H1 (cell line): Measurements from ENCODE around the gene SPAG16. TPM values are rescaled to one million over a fixed set of nuclear protein-coding genes. Genes with fewer than 3 reads are reported as not detected.

ENCODE experiments used
- CTCF ChIA-PET: fragments of 300-600 bp; sonication (Branson Sonifier 250); formaldehyde crosslinking; loops from one replicate; lab custom pipeline; 2021; ENCODE audit not compliant: partially characterized antibody; lab: Charles Lee
- POLR2A ChIA-PET: fragments of 300-600 bp; sonication (Branson Sonifier 250); formaldehyde crosslinking; loops from one replicate; lab custom pipeline; 2021; ENCODE audit warnings: inconsistent platforms; ENCODE audit not compliant: partially characterized antibody; lab: Charles Lee
- DNase-seq, 2 experiments: peaks; one replicate each; pipeline versions ENCODE4 v3.0.0 to v3.0.0-alpha.2; 2010 to 2022; ENCODE audit warnings: low spot score in 2 of 2, low read depth in 1 of 2, mixed read lengths in 1 of 2
- FAIRE-seq: peaks from 2 replicates; lab custom pipeline; 2011; peaks lifted over from hg19 to GRCh38; lab: Jason Lieb, UNC
- H2AFZ ChIP-seq: 2 replicates; pipeline ENCODE4 v1.8.1; 2012; ENCODE audit warnings: low read length, inconsistent platforms
- H2AK5ac ChIP-seq: 2 replicates; pipeline ENCODE4 v1.6.1; 2013; ENCODE audit warnings: low read depth, low read length
- H2BK120ac ChIP-seq: replicated peaks from 2 replicates; pipeline ENCODE3; 2013; ENCODE audit warnings: low read depth, low read length, inconsistent platforms
- H2BK12ac ChIP-seq: 2 replicates; pipeline ENCODE4 v1.6.1; 2013; ENCODE audit warnings: low read depth, low read length
- H2BK15ac ChIP-seq: 2 replicates; pipeline ENCODE4 v1.6.1; 2013; ENCODE audit warnings: low read length
- H2BK20ac ChIP-seq: 2 replicates; pipeline ENCODE4 v1.6.1; 2013; ENCODE audit warnings: low read length
- H2BK5ac ChIP-seq: 2 replicates; pipeline ENCODE4 v1.6.1; 2013; ENCODE audit warnings: low read depth, low read length
- H3K14ac ChIP-seq: 2 replicates; pipeline ENCODE4 v1.6.1; 2013; ENCODE audit warnings: inconsistent platforms; ENCODE audit not compliant: insufficient read length
- H3K18ac ChIP-seq: 2 replicates; pipeline ENCODE4 v1.6.1; 2013; ENCODE audit warnings: low read length; ENCODE audit errors: extremely low read depth
- H3K23ac ChIP-seq: 2 replicates; pipeline ENCODE4 v1.6.1; 2013; ENCODE audit warnings: inconsistent platforms; ENCODE audit not compliant: insufficient read length
- H3K23me2 ChIP-seq: 2 replicates; pipeline ENCODE4 v1.6.1; 2013; ENCODE audit warnings: low read depth, low read length
- H3K27ac ChIP-seq: 2 replicates; pipeline ENCODE4 v1.6.1; 2011; ENCODE audit warnings: low read depth, low read length, inconsistent platforms
- H3K27me3 ChIP-seq, 4 experiments: replicated peaks in 1 of 4; 1 replicate in 1 of 4; 2 replicates in 3 of 4; pipeline versions ENCODE4 v1.6.1 to v1.8.1; 2011 to 2013; ENCODE audit warnings: low read length in 3 of 4, mild to moderate bottlenecking in 3 of 4, inconsistent platforms in 2 of 4, mixed read lengths in 2 of 4, moderate library complexity in 1 of 4; ENCODE audit not compliant: control insufficient read depth in 3 of 4, insufficient read depth in 3 of 4; ENCODE audit errors: extremely low read depth in 1 of 4
- H3K36me3 ChIP-seq, 4 experiments: 2 replicates each; pipeline versions ENCODE4 v1.6.1 to v1.8.1; 2011 to 2013; ENCODE audit warnings: mild to moderate bottlenecking in 4 of 4, low read length in 3 of 4, moderate library complexity in 2 of 4, control low read depth in 1 of 4, inconsistent platforms in 1 of 4; ENCODE audit not compliant: insufficient read depth in 4 of 4, control insufficient read depth in 2 of 4
- H3K4ac ChIP-seq: replicated peaks from 2 replicates; pipeline ENCODE3; 2013; ENCODE audit warnings: low read length, low read depth, mixed read lengths, inconsistent platforms; ENCODE audit not compliant: insufficient read length
- H3K4me1 ChIP-seq, 4 experiments: replicated peaks in 1 of 4; 1 replicate in 1 of 4; 2 replicates in 3 of 4; pipeline versions ENCODE4 v1.6.1 to v1.8.1; 2011 to 2013; ENCODE audit warnings: low read length in 3 of 4, inconsistent platforms in 2 of 4, mixed read lengths in 1 of 4; ENCODE audit not compliant: insufficient read depth in 4 of 4, control insufficient read depth in 3 of 4
- H3K4me2 ChIP-seq, 2 experiments: 2 replicates each; pipeline versions ENCODE4 v1.6.1 to v1.8.1; 2011 to 2013; ENCODE audit warnings: low read depth in 2 of 2, low read length in 2 of 2, control low read depth in 1 of 2, inconsistent platforms in 1 of 2, mild to moderate bottlenecking in 1 of 2; ENCODE audit not compliant: insufficient read depth in 1 of 2
- H3K4me3 ChIP-seq, 4 experiments: fragments of 200-600, 300-600 bp in 1 of 4; sonication (generic), shearing (Covaris generic), sonication (Bioruptor Twin) in 1 of 4; 2 replicates each; pipeline versions ENCODE4 v1.5.1 to v1.8.1; 2011 to 2016; ENCODE audit warnings: low read length in 4 of 4, low read depth in 3 of 4, control low read depth in 2 of 4, inconsistent platforms in 2 of 4, mild to moderate bottlenecking in 2 of 4, mixed read lengths in 1 of 4, moderate library complexity in 1 of 4; ENCODE audit not compliant: insufficient read depth in 2 of 4; ENCODE audit errors: extremely low read depth in 1 of 4
- H3K56ac ChIP-seq: replicated peaks from 2 replicates; pipeline ENCODE3; 2013; ENCODE audit warnings: low read depth, mild to moderate bottlenecking, mixed read lengths, low read length, inconsistent platforms; ENCODE audit not compliant: insufficient read length
- H3K79me1 ChIP-seq: 2 replicates; pipeline ENCODE4 v1.6.1; 2013; ENCODE audit warnings: low read depth, low read length, control low read depth
- H3K79me2 ChIP-seq, 2 experiments: 2 replicates each; pipeline versions ENCODE4 v1.6.1 to v1.8.1; 2012 to 2013; ENCODE audit warnings: low read length in 2 of 2, mild to moderate bottlenecking in 2 of 2, inconsistent platforms in 1 of 2; ENCODE audit not compliant: insufficient read depth in 2 of 2, control insufficient read depth in 1 of 2
- H3K9ac ChIP-seq, 4 experiments: replicated peaks in 1 of 4; 1 replicate in 1 of 4; 2 replicates in 3 of 4; pipeline versions ENCODE4 v1.6.1 to v1.8.1; 2011 to 2013; ENCODE audit warnings: low read depth in 3 of 4, low read length in 3 of 4, control low read depth in 2 of 4, mild to moderate bottlenecking in 2 of 4, moderate library complexity in 2 of 4, inconsistent platforms in 1 of 4; ENCODE audit errors: extremely low read depth in 1 of 4
- H3K9me3 ChIP-seq, 2 experiments: 2 replicates each; pipeline versions ENCODE4 v1.6.1 to v1.8.1; 2012 to 2013; ENCODE audit warnings: mild to moderate bottlenecking in 2 of 2, moderate library complexity in 2 of 2, control low read depth in 1 of 2, inconsistent platforms in 1 of 2, low read depth in 1 of 2, low read length in 1 of 2, mixed read lengths in 1 of 2; ENCODE audit not compliant: insufficient read depth in 2 of 2
- H4K20me1 ChIP-seq, 2 experiments: replicated peaks in 1 of 2; 2 replicates each; pipeline versions ENCODE3 to v1.8.1; 2011 to 2013; ENCODE audit warnings: inconsistent platforms in 2 of 2, low read length in 2 of 2, mild to moderate bottlenecking in 1 of 2; ENCODE audit not compliant: insufficient read depth in 2 of 2, control insufficient read depth in 1 of 2
- H4K5ac ChIP-seq: 2 replicates; pipeline ENCODE4 v1.6.1; 2013; ENCODE audit warnings: low read length, low read depth, mixed read lengths, inconsistent platforms; ENCODE audit not compliant: insufficient read length
- H4K8ac ChIP-seq: 2 replicates; pipeline ENCODE4 v1.8.0; 2013; ENCODE audit warnings: mild to moderate bottlenecking, moderate library complexity, low read length, inconsistent platforms; ENCODE audit not compliant: insufficient read depth; ENCODE audit errors: extremely low read depth
- H4K91ac ChIP-seq: replicated peaks from 2 replicates; pipeline ENCODE3; 2013; ENCODE audit warnings: low read length, mixed read lengths, inconsistent platforms; ENCODE audit not compliant: insufficient read length
- HDAC6 ChIP-seq: IDR thresholded peaks from one replicate; pipeline ENCODE4 v1.7.1; 2012; ENCODE audit warnings: low read depth, mild to moderate bottlenecking, inconsistent platforms, low read length, moderate library complexity
- KDM1A ChIP-seq: fragments of 200-600, 300-600 bp; sonication (generic); IDR thresholded peaks from 2 replicates; pipeline ENCODE4 v1.7.1; 2016; ENCODE audit warnings: mild to moderate bottlenecking, low read length, borderline replicate concordance
- KDM4A ChIP-seq: IDR thresholded peaks from one replicate; pipeline ENCODE4 v1.7.1; 2012; ENCODE audit warnings: low read depth, mild to moderate bottlenecking, moderate library complexity, low read length, inconsistent platforms; ENCODE audit not compliant: severe bottlenecking
- NANOG ChIP-seq: IDR thresholded peaks from 2 replicates; pipeline ENCODE4 v1.6.1; 2011; ENCODE audit warnings: low read length, low read depth, mild to moderate bottlenecking, inconsistent platforms; ENCODE audit not compliant: insufficient read depth, poor library complexity, severe bottlenecking
- POU5F1 ChIP-seq: IDR thresholded peaks from 2 replicates; pipeline ENCODE4 v1.6.1; 2011; ENCODE audit warnings: low read depth, mild to moderate bottlenecking, low read length, moderate library complexity
- RNF2 ChIP-seq: fragments of 200-900, 300-1000 bp; sonication (generic); IDR thresholded peaks from 2 replicates; pipeline ENCODE4 v1.7.1; 2016; ENCODE audit warnings: borderline replicate concordance, low read depth, mild to moderate bottlenecking, antibody characterized with exemption, low read length; ENCODE audit not compliant: poor library complexity, severe bottlenecking; ENCODE audit errors: missing control alignments
- SIX5 ChIP-seq: IDR thresholded peaks from 2 replicates; pipeline ENCODE4 v1.6.1; 2011; ENCODE audit warnings: mild to moderate bottlenecking, low read depth, low read length
- WGBS, 2 experiments: shearing (Covaris generic) in 1 of 2; methylation state at CpG; one replicate each; pipeline versions ENCODE4 v1.1.6 to v1.1.7; 2013 to 2015; ENCODE audit warnings: low lambda C conversion rate in 2 of 2, mixed read lengths in 2 of 2, inconsistent platforms in 1 of 2, low coverage in 1 of 2, missing lambda C conversion rate in 1 of 2; ENCODE audit not compliant: insufficient replicate concordance in 2 of 2, insufficient coverage in 1 of 2, insufficient read length in 1 of 2; ENCODE audit errors: extremely low coverage in 1 of 2, missing lambda C conversion rate in 1 of 2; 5-methylcytosine and 5-hydroxymethylcytosine counted together
- polyA plus RNA-seq, 7 experiments: library from polyadenylated mRNA; depleted of rRNA in 3 of 7; stranded (reverse) in 5 of 7; unstranded in 2 of 7; fragments of >200 nt in 5 of 7; fragments of 200-250 nt in 2 of 7; gene quantifications; 1 replicate in 5 of 7; 2 replicates in 1 of 7; 4 replicates in 1 of 7; pipeline versions ENCODE4 v1.2.1 to v1.2.3, GENCODE V29; 2011 to 2013; ENCODE audit warnings: missing spikeins in 2 of 7, mixed read lengths in 2 of 7
- total RNA-seq: library from RNA; stranded (reverse); fragmentation: NEBNext Ultra II Directional; extraction: Animal tissue kit (Norgen Biotek cat#: 25700); gene quantifications from 2 replicates; pipeline ENCODE4 v1.2.1, GENCODE V29; 2021
- TF ChIP-seq, protein P1 (sequence below): IDR thresholded peaks from 2 replicates; pipeline ENCODE4 v1.6.1; 2011; ENCODE audit warnings: low read depth, mild to moderate bottlenecking, low read length; ENCODE audit not compliant: insufficient read depth
- TF ChIP-seq, protein P2 (sequence below): IDR thresholded peaks from 2 replicates; pipeline ENCODE4 v1.6.1; 2012; ENCODE audit warnings: low read length, inconsistent platforms
- TF ChIP-seq, protein P3 (sequence below): IDR thresholded peaks from 2 replicates; pipeline ENCODE4 v1.6.1; 2011; ENCODE audit warnings: low read length, improper control_type of control experiment

Gene SPAG16
- total and polyA plus RNA-seq, 2 of the 8 experiments (the other 6 are each of a cell fraction or from before 2014, with no cell fraction given): 6.0 to 14.9 TPM

DNA sequence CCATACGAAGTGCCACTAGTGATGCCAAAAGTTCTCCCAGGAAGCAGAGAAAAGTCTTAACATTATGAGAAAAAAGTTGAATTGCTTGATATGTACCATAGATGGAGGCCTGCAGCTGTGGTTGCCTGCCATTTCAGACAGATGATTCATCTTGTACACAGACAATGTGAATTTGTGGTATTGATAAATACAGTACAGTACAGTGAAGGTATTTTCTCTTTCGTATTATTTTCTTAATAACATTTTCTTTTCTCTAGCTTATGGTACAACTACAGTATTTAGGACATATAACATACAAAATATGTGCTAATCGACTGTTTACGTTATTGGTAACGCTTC lies 1093.0 kb downstream of the SPAG16 start:
- TF ChIP-seq POU5F1 (no peak), SIX5 (no peak), KDM1A (no peak), KDM4A (no peak), RNF2 (no peak), HDAC6 (no peak), NANOG (no peak)
- TF ChIP-seq, protein P1, sequence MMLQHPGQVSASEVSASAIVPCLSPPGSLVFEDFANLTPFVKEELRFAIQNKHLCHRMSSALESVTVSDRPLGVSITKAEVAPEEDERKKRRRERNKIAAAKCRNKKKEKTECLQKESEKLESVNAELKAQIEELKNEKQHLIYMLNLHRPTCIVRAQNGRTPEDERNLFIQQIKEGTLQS: no peak
- TF ChIP-seq, protein P2, sequence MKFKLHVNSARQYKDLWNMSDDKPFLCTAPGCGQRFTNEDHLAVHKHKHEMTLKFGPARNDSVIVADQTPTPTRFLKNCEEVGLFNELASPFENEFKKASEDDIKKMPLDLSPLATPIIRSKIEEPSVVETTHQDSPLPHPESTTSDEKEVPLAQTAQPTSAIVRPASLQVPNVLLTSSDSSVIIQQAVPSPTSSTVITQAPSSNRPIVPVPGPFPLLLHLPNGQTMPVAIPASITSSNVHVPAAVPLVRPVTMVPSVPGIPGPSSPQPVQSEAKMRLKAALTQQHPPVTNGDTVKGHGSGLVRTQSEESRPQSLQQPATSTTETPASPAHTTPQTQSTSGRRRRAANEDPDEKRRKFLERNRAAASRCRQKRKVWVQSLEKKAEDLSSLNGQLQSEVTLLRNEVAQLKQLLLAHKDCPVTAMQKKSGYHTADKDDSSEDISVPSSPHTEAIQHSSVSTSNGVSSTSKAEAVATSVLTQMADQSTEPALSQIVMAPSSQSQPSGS: no peak
- TF ChIP-seq, protein P3, sequence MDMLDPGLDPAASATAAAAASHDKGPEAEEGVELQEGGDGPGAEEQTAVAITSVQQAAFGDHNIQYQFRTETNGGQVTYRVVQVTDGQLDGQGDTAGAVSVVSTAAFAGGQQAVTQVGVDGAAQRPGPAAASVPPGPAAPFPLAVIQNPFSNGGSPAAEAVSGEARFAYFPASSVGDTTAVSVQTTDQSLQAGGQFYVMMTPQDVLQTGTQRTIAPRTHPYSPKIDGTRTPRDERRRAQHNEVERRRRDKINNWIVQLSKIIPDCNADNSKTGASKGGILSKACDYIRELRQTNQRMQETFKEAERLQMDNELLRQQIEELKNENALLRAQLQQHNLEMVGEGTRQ: no peak
- Histone ChIP-seq H2BK5ac (no peak overlapping the region), H2BK12ac (no peak overlapping the region), H2BK120ac (no peak overlapping the region), H4K8ac (no peak overlapping the region), H3K23ac (no peak overlapping the region), H3K4me1 (no peaks in the 10 kb centered on the region), H3K9ac (no peak overlapping the region), H3K14ac (no peak overlapping the region), H3K18ac (no peak overlapping the region), H4K20me1 (no peaks in the 10 kb centered on the region), H3K56ac (no peak overlapping the region), H3K4me2 (no peak overlapping the region), H3K79me1 (no peaks in the 10 kb centered on the region), H2AK5ac (no peak overlapping the region), H3K9me3 (no peaks in the 10 kb centered on the region), H3K36me3 (no peaks in the 10 kb centered on the region), H2AFZ (no peak overlapping the region), H3K79me2 (no peaks in the 10 kb centered on the region), H2BK20ac (no peak overlapping the region), H3K23me2 (no peaks in the 10 kb centered on the region), H3K27me3 (no peaks in the 10 kb centered on the region), H4K5ac (no peak overlapping the region), H3K4ac (no peak overlapping the region), H3K4me3 (no peak overlapping the region), H2BK15ac (no peak overlapping the region), H3K27ac (no peak overlapping the region), H4K91ac (no peak overlapping the region)
- FAIRE-seq: no peak
- no peak for DNase-seq
- 89% methylated on average over 5 of the region's 5 CpGs; no CpG with 5 or more reads in 1 of the 2 experiments for WGBS, 2 experiments
- CTCF ChIA-PET: interaction anchor here (0.7 to 1.0 kb wide), 3 partner anchors 67 to 224 kb away, joined by 3 read pairs; no protein-coding TSS in a partner anchor
- POLR2A ChIA-PET: no interaction called here
